Embryonic facial prominence (tissue), 1 donor: ENCODE results near the gene GATA5.

Experiments used
- DNase-seq: peaks from one replicate; pipeline ENCODE4 v3.0.0-alpha.2; 2016; ENCODE audit errors: extremely low spot score

GATA5 gene

DNA sequence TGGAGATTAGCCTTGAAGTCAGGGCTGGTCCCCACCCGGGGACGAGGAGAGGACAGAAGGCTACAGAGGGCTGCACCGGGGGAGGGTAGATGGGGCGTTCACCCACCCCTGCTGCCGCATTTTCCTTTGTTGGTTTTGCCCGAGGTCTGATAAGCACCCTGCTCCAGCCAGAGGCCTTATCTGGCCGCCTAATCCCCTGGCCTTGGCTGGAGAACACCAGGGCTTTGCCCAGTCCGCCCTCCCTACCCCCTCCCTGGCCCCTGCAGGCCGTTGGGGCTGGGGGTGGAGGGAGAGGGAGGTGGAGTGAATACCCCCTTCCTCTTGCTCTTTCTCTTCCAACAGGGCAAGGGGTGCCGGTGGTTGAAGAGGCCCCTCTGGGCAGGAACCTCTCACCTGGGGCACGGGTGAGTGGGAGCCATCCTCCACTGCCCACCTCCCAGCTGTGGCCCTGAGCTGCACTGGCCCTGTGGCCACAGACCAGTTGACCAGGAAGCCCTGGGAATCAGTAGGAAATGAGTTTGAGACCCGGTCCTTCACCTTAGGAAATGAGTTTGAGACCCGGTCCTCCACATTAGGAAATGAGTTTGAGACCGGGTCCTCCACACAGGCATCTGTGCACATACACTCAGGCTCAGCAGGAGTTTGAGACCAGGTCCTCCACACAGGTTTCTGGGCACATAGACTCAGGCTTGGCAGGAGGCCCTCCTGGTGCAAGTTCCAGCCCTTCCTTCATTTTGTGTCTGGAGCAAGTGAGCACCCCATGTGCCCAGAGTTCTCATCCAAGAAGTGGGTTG, 12.0 kb upstream of the GATA5 start:
- no peak for DNase-seq

DNA sequence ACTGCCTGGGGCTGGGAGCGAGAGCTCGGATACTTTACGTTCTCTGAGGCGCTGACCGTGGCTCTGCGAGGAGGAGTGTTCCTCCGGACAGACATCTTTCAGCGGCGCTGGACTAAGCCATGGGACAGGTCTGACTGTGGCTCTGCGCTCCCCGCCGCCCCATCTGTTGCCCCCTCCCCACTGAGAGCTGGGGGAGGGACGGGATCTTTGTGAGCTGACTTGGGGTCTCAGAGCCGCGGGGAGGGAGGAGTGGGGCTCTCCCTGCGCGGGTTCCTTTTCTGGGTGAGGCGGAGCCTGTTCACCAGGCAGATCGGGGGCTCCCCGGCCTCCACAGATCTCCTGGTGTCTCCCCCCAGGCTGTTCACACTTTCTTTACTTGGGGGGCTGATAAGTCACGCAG, 11.3 kb upstream of the GATA5 start:
- no peak for DNase-seq

DNA sequence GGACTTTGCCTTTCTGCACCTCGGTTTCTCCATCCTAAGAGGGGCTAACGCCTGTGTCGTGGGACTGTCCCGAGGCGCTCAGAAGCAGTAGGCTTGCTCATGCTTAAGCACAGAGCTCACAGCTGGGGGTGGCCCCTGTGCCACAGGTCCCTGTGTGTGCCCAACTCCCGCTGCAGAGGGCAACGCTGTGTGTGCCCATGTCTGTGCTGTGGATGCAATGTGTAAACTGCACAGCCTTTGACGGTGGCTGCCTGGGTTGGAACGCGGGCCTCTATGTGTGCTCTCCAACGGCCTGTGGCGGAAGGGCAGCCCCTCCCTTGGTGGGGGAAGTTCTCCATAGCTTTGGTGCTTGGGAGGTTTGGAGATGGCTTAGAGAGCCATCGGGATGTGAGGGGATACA, 10.7 kb upstream of the GATA5 start:
- no peak for DNase-seq

GRCh38 chr20:62485701-62486089, 9.9 kb upstream of the GATA5 start:
- no peak for DNase-seq

- DNase-seq, result no peak
Measured at GRCh38 chr20:62485062-62485700, 9.4 kb upstream of the GATA5 start.

DNA sequence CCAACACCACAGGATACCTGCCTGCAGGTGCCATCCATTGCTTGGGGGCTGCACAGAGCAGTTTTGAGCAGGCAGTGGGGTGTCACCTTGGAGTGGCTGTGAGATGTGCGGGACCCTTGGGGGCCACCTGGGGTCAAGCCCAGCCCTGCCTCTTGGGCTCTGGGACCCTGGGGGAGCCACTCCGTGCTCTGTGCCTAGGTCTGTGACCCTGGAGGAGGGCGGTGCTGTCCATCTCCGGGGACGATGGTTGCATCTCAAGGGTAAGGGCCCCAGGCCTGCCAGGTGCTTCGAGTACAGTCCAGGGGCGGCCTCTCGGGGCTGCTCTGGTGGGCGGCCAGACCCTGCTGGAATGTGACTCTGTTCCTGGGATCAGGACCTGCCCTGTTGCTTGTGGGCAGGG, 8.7 kb upstream of the GATA5 start:
- no peak for DNase-seq

GRCh38 chr20:62483613-62484458, 8.0 kb upstream of the GATA5 start:
- DNase-seq, result no peak

GRCh38 chr20:62482974-62483373, 7.2 kb upstream of the GATA5 start:
- DNase-seq, result no peak

DNA sequence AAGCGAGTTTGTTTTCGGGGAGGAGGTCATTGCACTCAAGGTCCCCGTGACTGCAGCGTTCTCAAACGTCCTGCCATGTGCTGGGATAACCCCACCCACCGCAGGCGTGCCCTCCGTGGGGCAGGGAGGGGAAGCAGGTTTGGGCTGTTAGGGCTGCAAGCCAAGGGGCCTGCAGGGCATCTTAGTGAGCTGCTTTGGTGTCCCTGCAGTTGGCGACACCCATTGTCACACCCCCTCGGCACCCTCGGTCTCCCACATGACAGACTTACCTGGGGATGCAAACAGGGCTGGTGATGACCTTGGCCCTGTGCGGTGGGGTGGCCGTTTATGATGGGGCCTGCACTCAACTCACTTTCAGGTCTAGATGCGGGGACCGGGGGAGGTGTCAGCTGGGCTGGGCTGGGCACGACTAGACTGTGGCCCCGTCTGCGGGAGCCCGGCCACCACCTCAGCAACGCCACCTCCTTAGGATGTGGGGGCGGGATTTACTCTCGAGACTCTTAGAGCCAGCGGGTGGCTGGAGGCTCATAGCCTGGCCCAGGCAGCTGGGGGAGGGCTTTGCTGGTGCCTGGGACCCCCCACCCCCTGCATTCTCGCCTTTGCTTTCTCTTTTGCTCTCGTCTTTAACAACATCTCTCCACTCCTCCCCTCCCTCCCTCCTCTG, 6.5 kb upstream of the GATA5 start:
- DNase-seq, result no peak

DNA sequence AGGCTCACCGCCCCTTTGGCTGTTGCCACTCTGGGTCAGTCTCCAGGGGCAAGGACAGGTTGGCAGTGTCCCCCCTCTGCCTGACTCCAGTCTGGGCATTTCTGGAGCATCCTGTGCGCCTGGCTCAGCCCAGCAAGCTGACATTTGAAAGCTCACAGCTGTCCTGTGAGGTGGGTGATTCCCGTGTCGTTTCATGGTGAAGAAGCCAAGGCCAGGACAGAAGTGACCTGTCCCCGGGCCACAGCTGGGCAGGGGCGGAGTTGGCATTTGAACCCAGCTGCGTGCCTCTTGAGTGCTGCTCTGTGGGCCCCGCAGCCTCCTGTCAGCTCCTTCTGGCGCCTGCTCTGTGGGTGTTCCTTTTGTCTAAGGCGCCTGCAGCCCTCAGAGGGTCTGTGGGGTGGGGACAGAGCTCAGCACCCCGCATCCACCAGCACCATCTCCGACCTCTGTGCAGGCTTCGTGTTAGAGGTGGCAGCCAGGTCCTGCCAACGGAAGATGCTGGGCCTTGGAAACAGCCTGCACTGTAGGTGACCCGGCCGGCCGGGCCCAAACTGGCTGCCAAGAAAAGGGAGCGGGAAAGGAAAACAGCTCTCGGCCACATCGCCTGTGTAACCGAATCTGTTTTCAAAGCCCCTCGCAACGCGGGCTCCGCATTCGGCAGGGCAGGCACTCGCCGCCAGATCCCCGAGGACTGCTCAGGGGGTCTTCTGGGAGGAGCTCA, 5.8 kb upstream of the GATA5 start:
- DNase-seq, result no peak

DNA sequence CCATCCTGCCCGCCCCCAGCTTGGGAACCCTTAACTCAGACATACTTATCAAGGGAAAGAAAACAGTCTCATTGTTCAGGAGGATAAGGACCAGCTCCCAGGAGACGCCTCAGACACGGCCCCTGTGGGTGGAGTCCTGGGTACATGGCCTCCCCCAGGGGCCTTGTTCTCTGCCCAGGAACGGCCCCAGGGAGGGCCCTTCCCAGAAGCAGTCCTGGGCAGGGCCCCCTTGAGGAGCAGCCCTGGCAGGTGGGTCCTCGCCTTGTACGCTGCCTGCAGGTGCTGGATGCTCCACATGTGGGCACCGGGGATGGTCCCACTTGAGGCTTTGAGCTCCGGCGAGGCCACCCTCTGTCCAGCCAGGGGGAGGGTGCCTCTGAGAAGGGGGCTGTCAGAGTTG, 4.5 kb upstream of the GATA5 start:
- no peak for DNase-seq

DNA sequence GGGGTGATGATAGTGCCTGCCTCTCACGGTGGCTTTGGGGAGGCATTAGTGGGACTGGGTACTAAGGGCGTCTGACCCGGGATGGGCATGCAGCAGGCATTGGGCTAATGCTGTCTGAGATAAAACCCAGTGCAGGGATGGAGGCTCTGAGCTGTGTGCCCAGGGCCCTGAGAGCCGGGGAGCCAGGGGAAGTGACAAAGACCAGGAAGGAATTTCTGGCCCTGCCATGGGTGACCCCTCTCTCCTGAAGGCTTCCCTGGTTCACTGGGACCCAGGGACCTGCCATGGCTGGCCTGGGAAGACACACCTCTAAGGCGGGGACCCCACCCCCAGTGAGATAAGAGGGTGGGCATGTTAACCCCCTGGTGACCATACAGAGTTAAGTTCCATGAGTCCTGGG, 3.9 kb upstream of the GATA5 start:
- DNase-seq, result no peak

- no peak for DNase-seq
Measured at GRCh38 chr20:62479156-62479555, 3.4 kb upstream of the GATA5 start.

DNA sequence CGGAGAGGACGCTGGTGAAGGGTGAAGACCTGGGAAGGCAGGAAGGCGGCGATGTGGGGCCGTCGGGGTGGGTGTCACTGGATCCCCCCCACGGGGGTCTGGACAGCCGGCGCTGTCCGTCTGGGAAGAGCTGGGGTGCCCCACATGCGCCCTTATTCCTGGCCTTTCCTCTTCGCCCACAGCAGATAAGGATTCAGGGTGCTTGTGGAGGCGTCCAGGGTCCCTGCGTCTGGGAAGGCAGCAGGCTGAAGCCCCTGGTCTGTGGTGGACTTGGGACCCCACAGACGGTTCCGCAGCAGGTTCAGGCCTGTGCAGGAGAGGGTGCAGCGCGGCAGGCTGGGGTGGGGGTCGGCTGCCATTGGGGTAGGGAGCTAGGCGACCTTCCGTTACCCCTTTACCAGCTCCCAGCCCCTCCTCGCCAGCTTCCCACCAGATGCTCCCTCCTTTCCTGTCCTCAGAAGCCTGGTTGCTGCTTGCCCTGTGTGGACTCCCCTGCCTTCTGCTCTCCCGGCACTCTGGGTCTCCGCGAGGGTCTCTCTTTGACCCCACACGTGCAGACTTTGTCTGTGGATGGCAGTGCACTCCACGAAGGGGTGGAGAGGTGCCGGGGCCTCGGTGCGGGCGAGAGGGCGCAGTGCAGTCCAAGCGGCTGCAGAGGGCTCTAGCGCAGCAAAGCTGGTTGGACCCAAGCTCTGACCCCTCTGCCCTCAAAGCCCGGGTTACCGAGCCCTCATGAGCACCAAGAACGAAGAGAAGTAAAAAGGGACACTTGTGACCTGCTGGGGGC, 2.1 kb upstream of the GATA5 start:
- DNase-seq, result no peak

DNA sequence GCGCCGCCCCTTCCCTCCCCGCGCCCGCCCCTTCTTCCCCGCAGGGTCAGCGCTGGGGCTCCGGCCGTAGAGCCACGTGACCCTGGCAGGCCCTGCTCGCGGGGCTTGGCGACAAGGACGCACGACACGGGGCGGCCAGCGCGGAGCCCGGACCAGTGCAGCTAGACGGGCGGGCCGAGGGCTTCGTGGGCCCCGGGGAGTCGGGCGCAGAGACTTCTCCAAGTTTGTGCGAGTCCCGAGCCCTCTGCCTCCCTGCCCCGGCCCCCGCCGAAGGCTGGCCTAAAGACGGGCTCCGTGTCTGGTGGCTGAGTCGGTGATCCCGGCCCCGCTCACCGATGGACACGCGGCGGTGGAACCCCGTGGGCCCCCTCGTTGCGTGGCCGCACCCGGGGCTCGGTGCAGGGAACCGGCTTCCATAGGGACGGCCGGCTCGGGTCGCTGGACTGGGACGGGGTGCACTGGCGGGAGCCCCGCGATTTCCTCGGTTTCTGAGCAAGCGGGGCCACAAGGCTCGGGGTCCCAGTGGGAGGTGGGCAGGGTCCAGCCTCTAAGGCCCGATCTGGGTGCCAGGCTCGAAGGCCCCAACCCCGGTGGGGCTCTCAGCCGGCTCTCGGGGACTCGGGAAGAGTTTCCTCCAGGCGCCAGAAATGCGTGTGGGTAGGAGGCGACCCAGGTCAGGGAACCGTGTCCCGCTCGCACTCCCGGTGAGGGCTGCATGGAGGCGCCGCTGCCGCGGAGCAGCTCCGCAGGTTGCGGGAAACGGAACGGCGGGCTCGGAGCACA, 452 bp upstream of the GATA5 start:
- no peak for DNase-seq

GRCh38 chr20:62475027-62475771, 596 bp downstream of the GATA5 start:
- no peak for DNase-seq

DNA sequence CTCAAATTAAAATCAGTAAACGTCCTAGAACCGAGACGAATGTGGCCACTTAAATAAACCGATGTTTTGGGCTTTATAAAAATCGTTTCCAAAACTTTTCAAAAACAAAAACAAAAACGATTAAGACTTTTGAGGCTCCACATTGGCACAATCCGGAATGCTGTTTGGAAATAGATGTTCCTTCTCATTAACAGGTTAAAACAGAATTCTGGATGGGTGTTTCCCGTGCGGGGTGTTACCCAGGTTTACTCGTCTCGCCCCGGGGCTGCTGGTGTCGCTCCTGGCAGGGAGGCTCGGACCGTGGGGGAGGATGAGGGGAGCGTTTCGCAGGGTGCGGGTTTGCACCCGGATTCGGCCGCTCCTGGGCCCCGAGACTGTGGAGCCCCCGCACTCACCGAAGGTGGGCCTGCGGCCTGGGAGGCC, 1.2 kb downstream of the GATA5 start:
- DNase-seq, result no peak

DNA sequence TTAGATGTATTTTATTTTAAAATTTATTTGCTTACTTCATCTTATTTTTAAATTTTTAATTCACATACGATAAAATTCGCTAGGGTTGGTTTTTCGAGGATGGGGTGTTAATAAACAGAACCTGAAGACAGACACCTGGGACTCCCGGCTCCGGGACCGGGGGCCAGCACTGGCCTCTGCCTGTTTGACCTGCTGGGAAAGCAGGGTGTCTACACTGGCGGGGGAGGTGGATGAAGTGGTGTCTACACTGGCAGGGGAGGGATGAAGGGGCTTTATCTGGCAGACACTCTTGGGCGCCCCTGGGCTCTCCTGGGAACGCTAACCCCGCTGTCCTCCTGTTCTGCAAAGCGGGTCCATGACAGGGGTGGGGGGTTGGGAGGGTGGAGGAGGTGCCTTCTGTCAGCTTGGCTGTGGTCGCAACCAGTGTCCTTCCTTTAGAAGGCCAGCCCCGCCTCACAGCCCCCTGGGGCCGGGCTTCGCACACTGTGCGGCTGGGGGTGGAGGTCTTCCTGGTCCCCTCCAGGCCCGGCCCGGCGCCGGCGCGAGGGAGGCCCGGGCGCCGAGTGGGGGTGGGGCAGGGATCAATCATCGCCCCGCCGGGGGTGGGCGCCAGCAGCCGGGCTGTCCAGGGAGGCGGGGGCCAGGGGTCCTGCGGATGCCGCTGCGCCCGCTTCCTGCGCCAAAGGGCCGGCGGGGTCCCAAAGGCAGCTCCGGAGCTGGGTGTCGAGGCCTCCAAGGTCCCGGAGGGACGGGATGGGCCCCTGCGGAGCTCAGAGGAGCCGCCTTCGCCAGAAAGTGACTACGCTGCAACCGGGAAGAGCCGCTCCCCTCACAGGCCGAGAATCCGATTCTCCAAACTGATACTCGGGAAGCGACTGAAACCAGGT, 1.8 kb downstream of the GATA5 start:
- no peak for DNase-seq
